Fibroblast of villous mesenchyme (primary cell): ENCODE data around the gene MCAM. TPM values are rescaled to one million over a fixed set of nuclear protein-coding genes. Genes with fewer than 3 reads are reported as not detected.

Source experiments
- DNase-seq: peaks from one replicate; pipeline ENCODE4 v3.0.0-alpha.2; 2010; ENCODE audit warnings: low read depth
- H3K4me3 ChIP-seq: 2 replicates; pipeline ENCODE4 v1.5.1; 2011; ENCODE audit warnings: low read depth, mild to moderate bottlenecking, low read length
- total RNA-seq: library from RNA; depleted of rRNA; stranded (reverse); fragments of >200 nt; gene quantifications from 2 replicates; pipeline ENCODE4 v1.2.3, GENCODE V29; 2012
- TF ChIP-seq, protein P1 (sequence below): IDR thresholded peaks from 2 replicates; pipeline ENCODE4 v1.5.1; 2012; ENCODE audit warnings: low read depth, mild to moderate bottlenecking, low read length; ENCODE audit not compliant: insufficient read depth

MCAM gene
- total RNA-seq, 1 donor = 86.4 TPM

DNA sequence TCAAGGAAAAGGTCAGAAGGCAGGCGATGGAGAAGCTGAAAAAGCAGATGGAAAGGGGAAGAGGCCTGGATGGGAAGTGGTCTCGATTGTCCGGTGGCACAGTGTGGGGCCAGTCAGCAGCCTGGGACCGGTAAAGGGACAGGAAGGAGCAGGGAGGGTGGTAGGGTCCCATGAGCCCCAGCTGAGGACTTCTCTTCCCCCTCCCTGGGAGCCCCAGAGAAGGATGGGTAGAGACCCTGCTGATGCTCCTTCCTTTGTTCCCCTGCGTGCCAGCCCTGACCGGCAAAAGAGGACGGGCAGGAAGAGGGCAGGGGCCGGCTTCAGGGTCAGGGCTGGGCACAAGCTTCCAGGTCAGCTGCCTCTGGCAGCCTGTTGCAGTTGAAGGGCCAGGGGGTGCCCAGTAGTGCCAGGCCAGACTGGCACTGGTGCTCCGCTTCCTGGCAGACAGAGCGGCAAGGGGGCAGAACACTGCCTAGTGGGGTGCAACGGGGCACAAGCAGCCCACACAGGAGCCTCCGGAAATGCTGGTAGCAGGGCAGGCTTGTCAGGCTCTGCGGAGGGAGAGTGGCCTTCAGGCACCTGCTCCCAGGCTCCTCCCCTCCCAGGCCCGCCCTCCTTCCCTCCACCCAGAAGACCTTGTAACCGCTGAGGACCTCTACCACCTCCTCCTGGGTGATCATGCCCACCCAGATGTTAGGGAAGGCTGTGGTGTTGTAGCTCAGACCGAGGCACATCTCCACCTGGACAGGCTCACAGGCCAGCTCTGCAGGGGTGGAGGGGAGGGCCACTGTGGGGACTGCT, 24.5 kb upstream of the MCAM start:
- DNase-seq = no peak
- peak overlapping the region; percentile 63 for H3K4me3 ChIP-seq
- TF ChIP-seq, protein P1, sequence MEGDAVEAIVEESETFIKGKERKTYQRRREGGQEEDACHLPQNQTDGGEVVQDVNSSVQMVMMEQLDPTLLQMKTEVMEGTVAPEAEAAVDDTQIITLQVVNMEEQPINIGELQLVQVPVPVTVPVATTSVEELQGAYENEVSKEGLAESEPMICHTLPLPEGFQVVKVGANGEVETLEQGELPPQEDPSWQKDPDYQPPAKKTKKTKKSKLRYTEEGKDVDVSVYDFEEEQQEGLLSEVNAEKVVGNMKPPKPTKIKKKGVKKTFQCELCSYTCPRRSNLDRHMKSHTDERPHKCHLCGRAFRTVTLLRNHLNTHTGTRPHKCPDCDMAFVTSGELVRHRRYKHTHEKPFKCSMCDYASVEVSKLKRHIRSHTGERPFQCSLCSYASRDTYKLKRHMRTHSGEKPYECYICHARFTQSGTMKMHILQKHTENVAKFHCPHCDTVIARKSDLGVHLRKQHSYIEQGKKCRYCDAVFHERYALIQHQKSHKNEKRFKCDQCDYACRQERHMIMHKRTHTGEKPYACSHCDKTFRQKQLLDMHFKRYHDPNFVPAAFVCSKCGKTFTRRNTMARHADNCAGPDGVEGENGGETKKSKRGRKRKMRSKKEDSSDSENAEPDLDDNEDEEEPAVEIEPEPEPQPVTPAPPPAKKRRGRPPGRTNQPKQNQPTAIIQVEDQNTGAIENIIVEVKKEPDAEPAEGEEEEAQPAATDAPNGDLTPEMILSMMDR = no peak

- TF ChIP-seq, protein P1 = no peak
- DNase-seq = peak; percentile 74
- H3K4me3 ChIP-seq = peak within 1 kb of the TSS; percentile 63
Measured at GRCh38 chr11:119340335-119341221, 23.6 kb upstream of the MCAM start, which contains the start of gene C1QTNF5. C1QTNF5 (minus strand) TSS chr11:119340883; CDS start chr11:119340397, 486 bp downstream.

GRCh38 chr11:119339589-119340334, 22.8 kb upstream of the MCAM start:
- DNase-seq = peak; percentile 60
- peak overlapping the region; percentile 63 for H3K4me3 ChIP-seq
- TF ChIP-seq, protein P1 = peak; percentile 84

DNA sequence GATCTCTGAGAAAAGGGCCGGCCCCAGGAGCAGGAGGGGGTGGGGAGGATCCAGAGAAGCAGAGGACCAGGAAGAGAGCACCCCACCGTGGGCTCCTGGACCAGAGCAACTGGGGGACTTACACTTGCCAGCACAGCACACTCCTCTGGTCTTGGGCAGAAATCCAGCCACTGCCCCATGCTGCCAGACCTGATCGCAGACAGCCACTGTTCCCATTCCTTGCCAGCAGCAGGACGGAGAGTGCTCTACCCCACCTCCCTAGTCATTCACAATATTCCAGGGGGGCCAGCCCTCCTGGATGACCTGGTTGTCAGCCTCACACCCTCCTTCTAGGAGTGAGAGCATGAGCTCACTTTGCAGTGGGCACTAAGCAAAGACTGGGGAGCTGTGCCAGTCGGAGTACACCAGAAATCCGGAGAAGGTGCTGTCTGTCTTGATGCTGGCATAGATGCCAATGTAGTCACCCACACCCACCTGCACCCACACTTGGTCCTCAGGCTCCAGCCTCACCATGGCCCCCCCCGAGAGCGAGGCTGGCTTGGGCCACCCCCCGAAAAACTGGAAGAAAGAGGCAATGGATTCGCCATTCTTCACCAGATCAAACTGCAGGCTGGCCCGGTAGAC, 22.1 kb upstream of the MCAM start:
- TF ChIP-seq, protein P1 = no peak
- no peak for DNase-seq
- H3K4me3 ChIP-seq = peak overlapping the region; percentile 63

DNA sequence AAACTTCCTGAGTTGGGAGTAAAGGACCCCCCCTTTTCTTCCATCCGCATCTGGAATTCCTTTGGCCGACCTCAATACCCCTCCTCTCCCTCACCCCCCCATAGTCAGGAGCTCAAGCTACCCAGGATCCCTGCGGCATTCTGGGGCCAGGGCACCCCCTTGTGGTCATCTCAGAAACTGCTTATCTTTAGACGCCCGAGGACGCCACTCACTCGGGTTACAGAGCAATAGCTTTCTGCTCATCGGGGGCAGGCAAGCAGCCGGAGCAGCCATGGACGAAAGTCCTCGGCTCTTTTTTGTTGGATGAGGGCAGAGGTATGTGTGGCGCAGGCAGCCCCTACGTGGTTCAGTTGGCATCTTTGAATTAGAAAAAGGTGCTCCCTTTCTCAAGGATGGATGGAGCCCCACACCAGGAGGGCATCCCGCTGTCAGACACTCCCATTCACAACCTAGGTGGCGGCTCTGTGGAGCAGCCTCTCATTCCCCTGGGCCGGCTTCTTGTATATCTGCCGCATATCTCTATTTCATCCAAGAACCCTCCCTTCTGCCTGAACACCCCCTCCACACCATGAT, 21.5 kb upstream of the MCAM start:
- TF ChIP-seq, protein P1 = peak; percentile 91
- DNase-seq = no peak
- peak overlapping the region; percentile 43 for H3K4me3 ChIP-seq
